BE2C (cell line): Measurements from ENCODE around the gene HIPK4.
A peak's percentile ranks its signal among the peaks of the same experiment; 100 is the strongest.

Experiments
- DNase-seq: peaks from one replicate; pipeline ENCODE4 v3.0.0-alpha.2; 2020
- H3K27me3 ChIP-seq: fragments of 250-450 bp; sonication (Bioruptor Pico); 2 replicates; pipeline ENCODE4 v1.5.1; 2020; ENCODE audit warnings: mild to moderate bottlenecking
- H3K36me3 ChIP-seq: fragments of 250-450 bp; sonication (Bioruptor Pico); 2 replicates; pipeline ENCODE4 v1.5.1; 2020; ENCODE audit warnings: mild to moderate bottlenecking
- H3K4me1 ChIP-seq: fragments of 250-450 bp; sonication (Bioruptor Pico); 2 replicates; pipeline ENCODE4 v1.5.1; 2020
- H3K4me3 ChIP-seq: 2 replicates; pipeline ENCODE4 v1.5.1; 2011; ENCODE audit warnings: low read depth, low read length
- H3K9me3 ChIP-seq: fragments of 250-450 bp; sonication (Bioruptor Pico); 2 replicates; pipeline ENCODE4 v1.5.1; 2020
- TF ChIP-seq, protein P1 (sequence below): IDR thresholded peaks from 2 replicates; pipeline ENCODE4 v1.5.1; 2012; ENCODE audit warnings: mild to moderate bottlenecking, low read depth, low read length

The HIPK4 gene

DNA sequence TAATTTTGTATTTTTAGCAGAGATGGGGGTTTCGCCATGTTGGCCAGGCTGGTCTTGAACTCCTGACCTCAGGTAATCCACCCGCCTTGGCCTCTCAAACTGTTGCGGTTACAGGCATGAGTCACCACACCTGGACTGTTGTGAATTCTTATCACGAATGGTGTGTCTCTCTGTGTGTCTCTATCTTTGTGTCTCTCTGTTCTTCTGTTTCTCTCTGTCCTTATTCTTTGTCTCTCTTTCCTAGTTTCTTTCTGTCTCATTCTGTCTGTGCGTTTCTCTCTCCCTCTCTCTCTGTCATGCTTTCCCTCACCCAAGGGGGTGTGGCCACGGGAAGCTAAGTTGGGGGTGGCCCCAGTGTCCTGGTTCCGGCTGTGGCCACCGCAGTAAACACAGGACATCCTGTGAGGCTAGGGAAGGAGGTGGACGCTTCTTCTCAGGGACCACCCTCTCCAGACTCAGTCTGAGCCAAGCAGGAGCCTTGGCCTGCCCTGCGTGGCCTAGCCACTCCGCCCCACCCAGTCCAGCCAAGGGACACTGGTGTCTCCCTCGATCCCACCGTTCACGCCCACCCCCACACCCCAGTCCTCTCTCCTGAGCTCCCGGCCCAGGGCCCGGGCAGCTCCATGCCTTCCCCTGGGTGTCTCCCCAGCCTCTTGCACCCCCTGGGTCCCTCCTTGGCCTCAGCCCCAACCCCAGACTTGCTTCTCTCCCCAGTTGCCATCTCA, 27.1 kb upstream of the HIPK4 start:
- no peak overlapping the region for H3K4me3 ChIP-seq
- no peak for DNase-seq
- no peaks in the 10 kb centered on the region for H3K4me1 ChIP-seq
- H3K36me3 ChIP-seq: no peaks in the 10 kb centered on the region
- no peaks in the 10 kb centered on the region for H3K9me3 ChIP-seq
- TF ChIP-seq, protein P1, sequence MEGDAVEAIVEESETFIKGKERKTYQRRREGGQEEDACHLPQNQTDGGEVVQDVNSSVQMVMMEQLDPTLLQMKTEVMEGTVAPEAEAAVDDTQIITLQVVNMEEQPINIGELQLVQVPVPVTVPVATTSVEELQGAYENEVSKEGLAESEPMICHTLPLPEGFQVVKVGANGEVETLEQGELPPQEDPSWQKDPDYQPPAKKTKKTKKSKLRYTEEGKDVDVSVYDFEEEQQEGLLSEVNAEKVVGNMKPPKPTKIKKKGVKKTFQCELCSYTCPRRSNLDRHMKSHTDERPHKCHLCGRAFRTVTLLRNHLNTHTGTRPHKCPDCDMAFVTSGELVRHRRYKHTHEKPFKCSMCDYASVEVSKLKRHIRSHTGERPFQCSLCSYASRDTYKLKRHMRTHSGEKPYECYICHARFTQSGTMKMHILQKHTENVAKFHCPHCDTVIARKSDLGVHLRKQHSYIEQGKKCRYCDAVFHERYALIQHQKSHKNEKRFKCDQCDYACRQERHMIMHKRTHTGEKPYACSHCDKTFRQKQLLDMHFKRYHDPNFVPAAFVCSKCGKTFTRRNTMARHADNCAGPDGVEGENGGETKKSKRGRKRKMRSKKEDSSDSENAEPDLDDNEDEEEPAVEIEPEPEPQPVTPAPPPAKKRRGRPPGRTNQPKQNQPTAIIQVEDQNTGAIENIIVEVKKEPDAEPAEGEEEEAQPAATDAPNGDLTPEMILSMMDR: no peak
- no peaks in the 10 kb centered on the region for H3K27me3 ChIP-seq

DNA sequence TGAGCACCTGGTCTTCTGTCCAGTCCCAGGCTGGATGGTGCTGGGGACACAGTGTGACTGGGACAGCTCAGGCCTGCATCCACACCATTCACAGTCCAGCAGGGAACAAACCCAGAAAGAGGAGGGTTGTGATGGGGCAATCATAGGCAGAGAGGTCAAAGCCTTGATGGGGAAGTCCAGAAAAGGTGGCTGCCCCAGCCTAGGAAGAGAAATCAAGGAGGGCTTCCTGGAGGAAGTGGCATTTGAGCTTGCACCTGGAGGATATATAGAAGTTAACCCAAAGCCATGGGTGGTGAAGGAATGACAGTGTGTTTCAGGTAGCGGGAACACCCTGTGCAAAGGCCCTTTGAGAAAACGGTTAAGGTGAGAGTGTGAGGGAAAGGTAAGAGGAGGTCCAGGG, 25.8 kb upstream of the HIPK4 start:
- DNase-seq: no peak
- no peaks in the 10 kb centered on the region for H3K4me1 ChIP-seq
- TF ChIP-seq, protein P1: no peak

DNA sequence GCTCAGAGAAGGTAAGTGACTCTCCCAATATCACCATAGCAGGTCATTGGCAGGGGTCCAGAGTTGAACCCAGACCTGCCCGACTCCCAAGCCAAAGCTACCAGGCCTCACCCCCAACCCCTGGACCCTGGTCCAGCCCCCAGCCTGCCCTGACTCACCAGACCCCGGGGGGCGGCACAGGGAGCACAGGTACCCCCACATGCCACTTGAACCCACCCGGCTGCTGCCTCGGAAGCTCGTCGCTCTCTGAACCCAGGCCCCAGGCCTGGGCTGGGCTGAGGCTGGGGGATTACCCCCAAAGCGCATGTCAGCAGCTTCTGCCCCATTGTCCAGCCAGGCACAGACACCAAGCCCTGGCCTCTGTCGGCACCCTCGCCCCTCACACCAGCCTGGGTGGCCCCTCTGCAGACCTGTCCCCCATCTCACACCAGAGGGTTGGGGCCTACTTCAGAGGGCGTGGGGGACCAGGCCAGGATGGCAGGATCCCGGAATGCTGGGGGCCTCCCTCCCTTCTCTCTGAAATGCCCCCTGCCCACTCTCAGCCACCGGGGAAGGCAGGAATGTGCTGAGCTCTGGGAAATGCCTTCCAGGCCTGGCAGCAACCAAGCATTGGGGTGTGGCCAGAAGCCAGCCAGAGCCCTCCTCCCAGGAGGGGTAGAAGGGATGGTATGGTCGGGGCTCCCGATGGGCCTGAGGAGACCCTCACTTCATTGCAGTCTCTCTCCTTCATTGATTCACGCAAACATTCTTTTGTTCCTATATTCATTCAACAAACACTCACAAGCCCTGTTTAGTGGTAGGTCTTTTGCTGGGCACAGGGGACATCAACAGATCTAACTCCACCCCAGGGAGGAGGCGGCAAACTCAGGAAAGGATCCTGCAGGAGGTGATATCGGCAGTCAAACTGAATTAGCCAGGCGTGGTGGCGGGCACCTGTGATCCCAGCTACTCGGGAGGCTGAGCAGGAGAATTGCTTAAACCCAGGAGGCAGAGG, 24.9 kb upstream of the HIPK4 start:
- H3K4me1 ChIP-seq: no peaks in the 10 kb centered on the region

More for the DNA sequence above, 25.8 kb upstream of the HIPK4 start:
- no peak overlapping the region for H3K4me3 ChIP-seq
- H3K27me3 ChIP-seq: no peaks in the 10 kb centered on the region
- no peaks in the 10 kb centered on the region for H3K9me3 ChIP-seq
- no peaks in the 10 kb centered on the region for H3K36me3 ChIP-seq

DNA sequence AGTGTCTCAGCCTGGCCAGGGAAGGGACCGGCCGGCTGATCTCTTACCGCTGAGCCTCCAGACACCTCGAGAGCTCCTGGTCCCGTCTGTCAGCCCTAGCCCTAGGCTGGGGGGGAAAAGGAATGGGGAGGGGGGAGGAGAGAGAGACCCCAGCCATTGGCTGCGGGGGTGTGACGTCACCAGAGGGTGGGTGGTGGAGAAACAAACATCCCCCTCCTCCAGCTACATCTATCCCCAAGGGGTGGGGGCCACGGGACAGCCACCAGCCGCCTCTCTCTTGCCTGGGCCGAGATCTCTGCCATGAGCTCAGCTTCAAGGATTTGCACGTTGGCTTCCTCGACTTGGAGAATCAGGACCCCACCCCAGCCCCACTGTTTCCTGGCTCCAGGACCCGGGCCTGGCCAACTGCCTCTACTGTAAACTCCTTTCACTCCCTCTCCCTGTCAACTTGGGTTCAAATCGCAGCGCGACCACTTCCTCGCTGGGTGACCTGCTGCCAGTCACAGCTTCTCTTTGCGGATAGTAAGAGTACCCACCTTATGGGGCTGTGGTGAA, 23.4 kb upstream of the HIPK4 start, which contains the start of gene PRX:
Gene PRX (minus strand): TSS at position 88 of the 555 bp plus-strand sequence. CDS start 5,446 bp downstream, outside the sequence.
- no peaks in the 10 kb centered on the region for H3K4me1 ChIP-seq
- no peaks in the 10 kb centered on the region for H3K36me3 ChIP-seq
- H3K27me3 ChIP-seq: no peaks in the 10 kb centered on the region
- TF ChIP-seq, protein P1: no peak
- H3K4me3 ChIP-seq: no peak within 1 kb of the TSS
- DNase-seq: peak; percentile 32
- H3K9me3 ChIP-seq: no peaks in the 10 kb centered on the region

More for the DNA sequence above, 24.9 kb upstream of the HIPK4 start:
- Histone ChIP-seq H3K27me3 (no peaks in the 10 kb centered on the region), H3K4me3 (no peak overlapping the region), H3K36me3 (no peaks in the 10 kb centered on the region), H3K9me3 (no peaks in the 10 kb centered on the region)
- TF ChIP-seq, protein P1: no peak
- no peak for DNase-seq

DNA sequence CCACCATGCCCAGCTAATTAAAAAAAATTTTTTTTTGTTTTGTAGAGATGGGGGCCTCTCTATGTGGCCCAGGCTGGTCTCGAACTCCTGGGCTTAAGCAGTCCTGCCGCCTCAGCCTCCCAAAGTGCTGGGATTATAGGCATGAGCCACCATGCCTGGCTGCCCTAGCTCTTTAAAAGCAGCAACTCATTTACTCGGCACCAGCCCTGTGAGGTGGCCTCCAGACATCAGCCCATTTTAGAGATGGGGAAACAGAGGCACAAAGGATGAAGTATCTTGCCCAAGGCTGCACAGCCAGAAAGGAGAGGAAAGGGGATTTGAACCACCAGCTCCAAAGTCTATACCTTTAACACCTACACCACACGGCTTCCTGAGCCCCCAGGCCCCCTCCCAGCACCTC, 22.9 kb upstream of the HIPK4 start:
- H3K4me3 ChIP-seq: no peak overlapping the region
- no peaks in the 10 kb centered on the region for H3K4me1 ChIP-seq

More for the DNA sequence above, 22.9 kb upstream of the HIPK4 start:
- H3K27me3 ChIP-seq: no peaks in the 10 kb centered on the region
- no peaks in the 10 kb centered on the region for H3K36me3 ChIP-seq
- no peaks in the 10 kb centered on the region for H3K9me3 ChIP-seq
- no peak for DNase-seq
- TF ChIP-seq, protein P1: no peak
